H1 (cell line): ENCODE measurements around the gene MMP24OS. TPM values are rescaled to one million over a fixed set of nuclear protein-coding genes. Genes with fewer than 3 reads are reported as not detected.

Experiments
- CTCF ChIA-PET: fragments of 300-600 bp; sonication (Branson Sonifier 250); formaldehyde crosslinking; loops from one replicate; lab custom pipeline; 2021; ENCODE audit not compliant: partially characterized antibody; lab: Charles Lee
- POLR2A ChIA-PET: fragments of 300-600 bp; sonication (Branson Sonifier 250); formaldehyde crosslinking; loops from one replicate; lab custom pipeline; 2021; ENCODE audit warnings: inconsistent platforms; ENCODE audit not compliant: partially characterized antibody; lab: Charles Lee
- DNase-seq, 2 experiments: peaks; one replicate each; pipeline versions ENCODE4 v3.0.0 to v3.0.0-alpha.2; 2010 to 2022; ENCODE audit warnings: low spot score in 2 of 2, low read depth in 1 of 2, mixed read lengths in 1 of 2
- FAIRE-seq: peaks from 2 replicates; lab custom pipeline; 2011; peaks lifted over from hg19 to GRCh38; lab: Jason Lieb, UNC
- H2AFZ ChIP-seq: 2 replicates; pipeline ENCODE4 v1.8.1; 2012; ENCODE audit warnings: low read length, inconsistent platforms
- H2AK5ac ChIP-seq: 2 replicates; pipeline ENCODE4 v1.6.1; 2013; ENCODE audit warnings: low read depth, low read length
- H2BK120ac ChIP-seq: replicated peaks from 2 replicates; pipeline ENCODE3; 2013; ENCODE audit warnings: low read depth, low read length, inconsistent platforms
- H2BK12ac ChIP-seq: 2 replicates; pipeline ENCODE4 v1.6.1; 2013; ENCODE audit warnings: low read depth, low read length
- H2BK15ac ChIP-seq: 2 replicates; pipeline ENCODE4 v1.6.1; 2013; ENCODE audit warnings: low read length
- H2BK20ac ChIP-seq: 2 replicates; pipeline ENCODE4 v1.6.1; 2013; ENCODE audit warnings: low read length
- H2BK5ac ChIP-seq: 2 replicates; pipeline ENCODE4 v1.6.1; 2013; ENCODE audit warnings: low read depth, low read length
- H3K14ac ChIP-seq: 2 replicates; pipeline ENCODE4 v1.6.1; 2013; ENCODE audit warnings: inconsistent platforms; ENCODE audit not compliant: insufficient read length
- H3K18ac ChIP-seq: 2 replicates; pipeline ENCODE4 v1.6.1; 2013; ENCODE audit warnings: low read length; ENCODE audit errors: extremely low read depth
- H3K23ac ChIP-seq: 2 replicates; pipeline ENCODE4 v1.6.1; 2013; ENCODE audit warnings: inconsistent platforms; ENCODE audit not compliant: insufficient read length
- H3K23me2 ChIP-seq: 2 replicates; pipeline ENCODE4 v1.6.1; 2013; ENCODE audit warnings: low read depth, low read length
- H3K27ac ChIP-seq: 2 replicates; pipeline ENCODE4 v1.6.1; 2011; ENCODE audit warnings: low read depth, low read length, inconsistent platforms
- H3K27me3 ChIP-seq, 4 experiments: replicated peaks in 1 of 4; 1 replicate in 1 of 4; 2 replicates in 3 of 4; pipeline versions ENCODE4 v1.6.1 to v1.8.1; 2011 to 2013; ENCODE audit warnings: low read length in 3 of 4, mild to moderate bottlenecking in 3 of 4, inconsistent platforms in 2 of 4, mixed read lengths in 2 of 4, moderate library complexity in 1 of 4; ENCODE audit not compliant: control insufficient read depth in 3 of 4, insufficient read depth in 3 of 4; ENCODE audit errors: extremely low read depth in 1 of 4
- H3K36me3 ChIP-seq, 4 experiments: 2 replicates each; pipeline versions ENCODE4 v1.6.1 to v1.8.1; 2011 to 2013; ENCODE audit warnings: mild to moderate bottlenecking in 4 of 4, low read length in 3 of 4, moderate library complexity in 2 of 4, control low read depth in 1 of 4, inconsistent platforms in 1 of 4; ENCODE audit not compliant: insufficient read depth in 4 of 4, control insufficient read depth in 2 of 4
- H3K4ac ChIP-seq: replicated peaks from 2 replicates; pipeline ENCODE3; 2013; ENCODE audit warnings: low read length, low read depth, mixed read lengths, inconsistent platforms; ENCODE audit not compliant: insufficient read length
- H3K4me1 ChIP-seq, 4 experiments: replicated peaks in 1 of 4; 1 replicate in 1 of 4; 2 replicates in 3 of 4; pipeline versions ENCODE4 v1.6.1 to v1.8.1; 2011 to 2013; ENCODE audit warnings: low read length in 3 of 4, inconsistent platforms in 2 of 4, mixed read lengths in 1 of 4; ENCODE audit not compliant: insufficient read depth in 4 of 4, control insufficient read depth in 3 of 4
- H3K4me2 ChIP-seq, 2 experiments: 2 replicates each; pipeline versions ENCODE4 v1.6.1 to v1.8.1; 2011 to 2013; ENCODE audit warnings: low read depth in 2 of 2, low read length in 2 of 2, control low read depth in 1 of 2, inconsistent platforms in 1 of 2, mild to moderate bottlenecking in 1 of 2; ENCODE audit not compliant: insufficient read depth in 1 of 2
- H3K4me3 ChIP-seq, 4 experiments: fragments of 200-600, 300-600 bp in 1 of 4; sonication (generic), shearing (Covaris generic), sonication (Bioruptor Twin) in 1 of 4; 2 replicates each; pipeline versions ENCODE4 v1.5.1 to v1.8.1; 2011 to 2016; ENCODE audit warnings: low read length in 4 of 4, low read depth in 3 of 4, control low read depth in 2 of 4, inconsistent platforms in 2 of 4, mild to moderate bottlenecking in 2 of 4, mixed read lengths in 1 of 4, moderate library complexity in 1 of 4; ENCODE audit not compliant: insufficient read depth in 2 of 4; ENCODE audit errors: extremely low read depth in 1 of 4
- H3K56ac ChIP-seq: replicated peaks from 2 replicates; pipeline ENCODE3; 2013; ENCODE audit warnings: low read depth, mild to moderate bottlenecking, mixed read lengths, low read length, inconsistent platforms; ENCODE audit not compliant: insufficient read length
- H3K79me1 ChIP-seq: 2 replicates; pipeline ENCODE4 v1.6.1; 2013; ENCODE audit warnings: low read depth, low read length, control low read depth
- H3K79me2 ChIP-seq, 2 experiments: 2 replicates each; pipeline versions ENCODE4 v1.6.1 to v1.8.1; 2012 to 2013; ENCODE audit warnings: low read length in 2 of 2, mild to moderate bottlenecking in 2 of 2, inconsistent platforms in 1 of 2; ENCODE audit not compliant: insufficient read depth in 2 of 2, control insufficient read depth in 1 of 2
- H3K9ac ChIP-seq, 4 experiments: replicated peaks in 1 of 4; 1 replicate in 1 of 4; 2 replicates in 3 of 4; pipeline versions ENCODE4 v1.6.1 to v1.8.1; 2011 to 2013; ENCODE audit warnings: low read depth in 3 of 4, low read length in 3 of 4, control low read depth in 2 of 4, mild to moderate bottlenecking in 2 of 4, moderate library complexity in 2 of 4, inconsistent platforms in 1 of 4; ENCODE audit errors: extremely low read depth in 1 of 4
- H3K9me3 ChIP-seq, 2 experiments: 2 replicates each; pipeline versions ENCODE4 v1.6.1 to v1.8.1; 2012 to 2013; ENCODE audit warnings: mild to moderate bottlenecking in 2 of 2, moderate library complexity in 2 of 2, control low read depth in 1 of 2, inconsistent platforms in 1 of 2, low read depth in 1 of 2, low read length in 1 of 2, mixed read lengths in 1 of 2; ENCODE audit not compliant: insufficient read depth in 2 of 2
- H4K20me1 ChIP-seq, 2 experiments: replicated peaks in 1 of 2; 2 replicates each; pipeline versions ENCODE3 to v1.8.1; 2011 to 2013; ENCODE audit warnings: inconsistent platforms in 2 of 2, low read length in 2 of 2, mild to moderate bottlenecking in 1 of 2; ENCODE audit not compliant: insufficient read depth in 2 of 2, control insufficient read depth in 1 of 2
- H4K5ac ChIP-seq: 2 replicates; pipeline ENCODE4 v1.6.1; 2013; ENCODE audit warnings: low read length, low read depth, mixed read lengths, inconsistent platforms; ENCODE audit not compliant: insufficient read length
- H4K8ac ChIP-seq: 2 replicates; pipeline ENCODE4 v1.8.0; 2013; ENCODE audit warnings: mild to moderate bottlenecking, moderate library complexity, low read length, inconsistent platforms; ENCODE audit not compliant: insufficient read depth; ENCODE audit errors: extremely low read depth
- H4K91ac ChIP-seq: replicated peaks from 2 replicates; pipeline ENCODE3; 2013; ENCODE audit warnings: low read length, mixed read lengths, inconsistent platforms; ENCODE audit not compliant: insufficient read length
- BACH1 ChIP-seq: IDR thresholded peaks from 2 replicates; pipeline ENCODE4 v1.6.1; 2012; ENCODE audit warnings: low read length, improper control_type of control experiment
- BRCA1 ChIP-seq: IDR thresholded peaks from 2 replicates; pipeline ENCODE4 v1.6.1; 2012; ENCODE audit warnings: low read depth, low read length, improper control_type of control experiment
- CTBP2 ChIP-seq: IDR thresholded peaks from 2 replicates; pipeline ENCODE4 v1.7.0; 2011; ENCODE audit warnings: borderline replicate concordance, mild to moderate bottlenecking, moderate library complexity, mixed read lengths, low read length; ENCODE audit not compliant: insufficient read depth, insufficient read length
- RBBP5 ChIP-seq: IDR thresholded peaks from 2 replicates; pipeline ENCODE4 v1.7.1; 2012; ENCODE audit warnings: low read depth, mild to moderate bottlenecking, inconsistent platforms, low read length, moderate library complexity, borderline replicate concordance
- RFX5 ChIP-seq: IDR thresholded peaks from 2 replicates; pipeline ENCODE4 v1.6.1; 2011; ENCODE audit warnings: low read depth, low read length, improper control_type of control experiment, borderline replicate concordance
- SP4 ChIP-seq: IDR thresholded peaks from 2 replicates; pipeline ENCODE4 v1.6.1; 2012; ENCODE audit warnings: low read length, inconsistent platforms
- TBP ChIP-seq: IDR thresholded peaks from 2 replicates; pipeline ENCODE4 v1.6.1; 2011; ENCODE audit warnings: low read depth, low read length, improper control_type of control experiment
- TEAD4 ChIP-seq: IDR thresholded peaks from 2 replicates; pipeline ENCODE4 v1.6.1; 2012; ENCODE audit warnings: low read depth, low read length, inconsistent platforms, mixed read lengths
- YY1 ChIP-seq: IDR thresholded peaks from 2 replicates; pipeline ENCODE4 v1.6.1; 2011; ENCODE audit warnings: low read depth, mild to moderate bottlenecking, low read length
- WGBS, 2 experiments: shearing (Covaris generic) in 1 of 2; methylation state at CpG; one replicate each; pipeline versions ENCODE4 v1.1.6 to v1.1.7; 2013 to 2015; ENCODE audit warnings: low lambda C conversion rate in 2 of 2, mixed read lengths in 2 of 2, inconsistent platforms in 1 of 2, low coverage in 1 of 2, missing lambda C conversion rate in 1 of 2; ENCODE audit not compliant: insufficient replicate concordance in 2 of 2, insufficient coverage in 1 of 2, insufficient read length in 1 of 2; ENCODE audit errors: extremely low coverage in 1 of 2, missing lambda C conversion rate in 1 of 2; 5-methylcytosine and 5-hydroxymethylcytosine counted together
- polyA plus RNA-seq, 7 experiments: library from polyadenylated mRNA; depleted of rRNA in 3 of 7; stranded (reverse) in 5 of 7; unstranded in 2 of 7; fragments of >200 nt in 5 of 7; fragments of 200-250 nt in 2 of 7; gene quantifications; 1 replicate in 5 of 7; 2 replicates in 1 of 7; 4 replicates in 1 of 7; pipeline versions ENCODE4 v1.2.1 to v1.2.3, GENCODE V29; 2011 to 2013; ENCODE audit warnings: missing spikeins in 2 of 7, mixed read lengths in 2 of 7
- total RNA-seq: library from RNA; stranded (reverse); fragmentation: NEBNext Ultra II Directional; extraction: Animal tissue kit (Norgen Biotek cat#: 25700); gene quantifications from 2 replicates; pipeline ENCODE4 v1.2.1, GENCODE V29; 2021

MMP24OS gene
- total and polyA plus RNA-seq, 2 of the 8 experiments (the other 6 are each of a cell fraction or from before 2014, with no cell fraction given) = 19.0 to 21.3 TPM

DNA sequence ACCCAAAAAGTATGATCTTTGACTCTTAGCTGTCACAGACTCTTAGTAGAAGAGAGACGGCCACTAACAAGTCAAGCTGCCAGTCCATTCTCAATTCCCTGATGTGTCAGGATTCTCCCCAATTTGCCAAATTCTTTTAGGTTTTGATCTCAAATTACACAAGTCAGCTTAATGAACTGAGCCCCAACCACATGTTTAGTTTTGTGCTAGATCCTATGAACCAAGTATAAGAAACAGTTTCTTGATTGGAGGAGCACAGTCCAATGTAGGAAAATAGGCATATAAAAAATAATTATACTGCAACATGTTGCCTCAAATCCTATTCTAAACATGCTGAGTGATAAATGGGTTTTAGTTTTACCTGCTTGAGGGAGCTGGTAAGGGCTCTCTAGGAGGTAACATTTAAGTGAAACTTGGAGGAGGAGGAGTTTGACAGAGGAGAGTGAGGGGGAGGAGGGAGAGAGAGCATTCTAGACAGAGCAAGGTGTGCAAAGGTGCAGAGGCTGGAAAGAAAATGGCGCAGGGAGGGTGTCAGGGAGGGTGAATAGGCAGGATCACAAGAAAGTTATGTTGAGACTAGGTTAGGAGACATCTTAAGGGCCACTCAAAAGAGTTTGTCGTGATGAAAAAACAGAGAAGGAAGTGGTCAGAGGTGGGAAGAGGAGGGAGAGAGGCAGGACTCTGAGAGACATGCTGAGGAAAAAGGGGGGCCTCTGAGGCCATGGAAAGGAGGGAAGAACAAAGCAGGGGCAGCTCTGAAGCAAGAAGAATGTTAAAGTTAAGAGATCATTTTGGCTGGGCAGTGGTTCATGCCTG is 37.1 kb upstream of the MMP24OS start:
- H2BK15ac ChIP-seq = no peak overlapping the region
- CTCF ChIA-PET = interaction anchor here (1.3 to 3.2 kb wide), 2 partner anchors 11 to 15 kb away, joined by 4 to 13 read pairs; no protein-coding TSS in a partner anchor
- no peak overlapping the region for H2BK12ac ChIP-seq
- no peak overlapping the region for H4K8ac ChIP-seq
- H3K4ac ChIP-seq = no peak overlapping the region
- no peak overlapping the region for H2BK120ac ChIP-seq
- H3K4me2 ChIP-seq = no peak overlapping the region
- no peak overlapping the region for H3K9ac ChIP-seq
- peaks cover 0 to 1% of the 10 kb centered on the region in 2 experiments for H4K20me1 ChIP-seq
- H4K5ac ChIP-seq = no peak overlapping the region
- H3K79me1 ChIP-seq = no peaks in the 10 kb centered on the region; the same call in 1 of the 2 replicates
- H3K23me2 ChIP-seq = no peaks in the 10 kb centered on the region
- POLR2A ChIA-PET = interaction anchor here (0.6 to 1.1 kb wide), 2 partner anchors 52 to 140 kb away, joined by 3 read pairs; partner anchors contain the start of gene CEP250
- WGBS, 2 experiments = 81% methylated on average over 3 of the region's 3 CpGs; no CpG with 5 or more reads in 1 of the 2 experiments
- H2AFZ ChIP-seq = no peak overlapping the region
- no peak overlapping the region for H3K56ac ChIP-seq
- H3K9me3 ChIP-seq = no peaks in the 10 kb centered on the region
- no peak overlapping the region for H4K91ac ChIP-seq
- no peak overlapping the region for H3K4me3 ChIP-seq
- no peak overlapping the region for H3K23ac ChIP-seq
- H2BK20ac ChIP-seq = no peak overlapping the region
- DNase-seq = no peak
- no peak overlapping the region for H3K18ac ChIP-seq
- no peaks in the 10 kb centered on the region for H3K27me3 ChIP-seq
- no peak for FAIRE-seq
- TF ChIP-seq RFX5 (no peak), YY1 (no peak), BRCA1 (no peak), CTBP2 (no peak), RBBP5 (no peak), TBP (no peak), SP4 (no peak), TEAD4 (no peak), BACH1 (no peak)
- H3K36me3 ChIP-seq = peaks cover 0 to 4% (median 0%) of the 10 kb centered on the region in 4 experiments; a peak in 1 of 8 replicates
- H2BK5ac ChIP-seq = no peak overlapping the region
- no peak overlapping the region for H2AK5ac ChIP-seq
- peaks cover 0 to 8% (median 6%) of the 10 kb centered on the region in 4 experiments; a peak in 4 of 7 replicates for H3K4me1 ChIP-seq
- H3K79me2 ChIP-seq = no peaks in the 10 kb centered on the region
- no peak overlapping the region for H3K14ac ChIP-seq
- no peak overlapping the region for H3K27ac ChIP-seq
